Measurements from ENCODE around the gene CACNA2D4.

Gene CACNA2D4

GRCh38 chr12:1768615-1769014 is 149.8 kb downstream of the CACNA2D4 start:
- no peak for DNase-seq

DNA sequence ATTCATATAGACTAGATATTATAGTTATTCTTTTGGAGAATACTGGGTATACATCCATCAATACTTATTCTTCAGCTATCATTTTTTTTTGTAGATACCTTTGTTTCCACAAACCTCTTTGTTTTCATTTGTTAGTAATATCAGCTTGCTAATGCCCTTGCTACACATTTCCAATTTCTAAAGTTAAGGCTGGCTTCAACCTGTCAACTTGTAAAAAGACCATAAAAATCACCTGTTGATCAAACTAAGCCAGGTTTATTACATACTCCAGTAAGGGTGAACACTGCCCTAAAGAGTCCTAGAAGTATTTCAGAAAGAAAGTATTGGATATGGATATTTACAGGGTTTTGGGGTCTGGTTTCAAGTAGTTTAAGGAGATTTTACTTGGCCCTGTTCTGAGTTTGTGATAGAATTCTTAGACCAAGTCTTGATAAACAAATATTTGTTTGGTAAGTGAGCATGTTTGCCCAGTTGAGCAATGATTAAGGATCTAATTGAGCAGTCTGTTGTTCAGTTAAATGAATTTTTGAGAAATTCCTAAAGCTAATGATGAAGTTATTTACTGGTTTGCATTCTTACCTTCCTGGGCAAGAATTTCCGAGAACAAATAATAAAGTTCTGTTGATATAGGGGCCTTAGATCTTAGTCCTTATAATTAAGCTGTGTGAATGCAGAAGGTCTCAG is 150.9 kb downstream of the CACNA2D4 start:
- DNase-seq = no peak

DNA sequence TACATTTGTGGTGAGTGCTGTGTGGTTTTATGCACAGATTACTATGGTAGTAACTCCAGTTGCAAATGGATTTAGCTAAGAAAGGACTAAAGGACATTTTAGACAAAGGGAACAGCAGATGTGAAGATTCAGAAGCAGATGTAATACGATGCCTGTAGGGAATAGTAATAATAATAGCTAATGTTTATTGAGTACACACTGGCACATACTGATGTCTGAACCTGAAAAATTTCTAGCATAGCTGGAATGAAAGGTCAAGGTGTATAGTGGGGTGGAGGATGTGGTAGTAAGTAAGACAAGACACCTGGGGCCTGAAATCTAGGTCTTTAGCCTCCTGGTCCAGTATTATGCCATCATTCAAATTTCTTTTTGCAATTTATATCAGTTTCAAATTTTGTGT is 152.3 kb downstream of the CACNA2D4 start:
- DNase-seq = no peak

DNA sequence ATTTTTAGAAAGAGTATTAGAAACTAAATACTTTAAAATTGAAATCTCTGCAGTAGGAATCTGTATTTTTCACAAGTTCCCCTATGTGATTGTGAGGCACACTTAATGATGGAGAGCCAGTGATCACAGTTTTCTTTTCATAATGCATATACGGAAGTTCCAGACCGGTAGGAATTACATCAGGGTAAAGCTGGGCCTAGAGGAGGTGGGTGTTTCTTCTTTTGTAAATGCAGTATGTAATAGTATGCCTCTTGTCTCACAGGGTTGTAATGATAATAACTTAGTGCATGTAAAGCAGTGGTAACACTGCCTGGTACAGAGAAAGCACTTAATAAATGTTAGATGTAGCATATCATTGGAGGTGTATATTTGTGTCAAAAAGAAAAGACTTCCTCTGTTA is 155.3 kb downstream of the CACNA2D4 start:
- DNase-seq = no peak

GRCh38 chr12:1761857-1762256 is 156.6 kb downstream of the CACNA2D4 start:
- no peak for DNase-seq

DNA sequence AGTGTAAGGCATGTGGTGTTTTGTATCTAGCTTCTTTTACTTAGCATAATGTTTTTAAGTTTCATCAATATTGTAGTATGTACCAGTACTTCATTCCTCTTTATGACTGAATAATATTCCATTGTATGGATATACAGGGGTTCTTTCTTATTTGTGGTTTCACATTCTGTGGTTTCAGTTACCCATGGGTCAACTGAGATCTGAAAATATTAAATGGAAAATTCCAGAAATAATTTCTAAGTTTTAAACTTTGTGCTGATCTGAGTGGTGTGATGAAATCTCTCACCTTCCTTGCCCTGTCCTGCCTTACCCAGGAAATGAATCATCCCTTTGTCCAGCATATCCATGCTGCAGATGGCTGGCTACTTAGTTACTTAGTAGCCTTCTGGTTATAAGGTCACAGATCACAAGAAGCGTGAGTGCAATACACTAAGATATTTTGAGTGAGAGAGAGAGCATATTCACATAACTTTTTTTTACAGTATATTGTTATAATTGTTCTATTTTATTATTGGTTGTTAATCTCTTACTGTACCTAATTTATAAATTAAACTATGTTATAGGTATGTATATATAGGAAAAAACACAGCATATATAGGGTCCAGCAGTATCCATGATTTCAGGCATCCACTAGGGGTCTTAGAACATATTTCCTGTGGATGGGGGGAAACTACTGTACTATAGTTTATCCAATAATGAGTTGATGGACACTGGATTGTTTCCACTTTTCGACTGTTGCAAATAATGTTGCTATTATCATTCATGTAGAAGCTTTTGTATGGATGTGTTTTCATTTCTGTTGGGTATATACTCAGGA is 157.7 kb downstream of the CACNA2D4 start:
- no peak for DNase-seq

GRCh38 chr12:1758887-1759286 is 159.6 kb downstream of the CACNA2D4 start:
- no peak for DNase-seq

DNA sequence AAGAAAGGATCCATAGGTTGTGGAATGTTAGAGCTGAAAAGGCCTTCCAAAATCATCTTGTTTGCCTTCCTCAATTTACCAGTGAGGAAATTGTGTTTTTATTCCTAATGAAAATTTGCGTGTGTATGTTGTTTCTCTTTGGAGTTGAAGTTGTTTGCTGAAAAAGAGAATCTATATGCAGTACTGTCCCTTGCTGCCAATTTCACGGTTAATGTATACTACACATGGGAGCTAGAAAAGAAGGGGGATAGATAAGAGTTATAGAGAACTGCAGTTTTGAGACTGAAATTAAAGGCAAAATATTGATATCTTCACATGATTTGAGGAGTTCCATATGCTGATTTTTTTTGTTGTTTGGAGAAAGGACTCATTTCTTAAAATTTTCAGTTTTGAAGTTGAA is 160.1 kb downstream of the CACNA2D4 start:
- DNase-seq = no peak

GRCh38 chr12:1750300-1750699 is 168.2 kb downstream of the CACNA2D4 start:
- DNase-seq = no peak

- DNase-seq = no peak
Observed at GRCh38 chr12:1749019-1749418, 169.4 kb downstream of the CACNA2D4 start.

DNA sequence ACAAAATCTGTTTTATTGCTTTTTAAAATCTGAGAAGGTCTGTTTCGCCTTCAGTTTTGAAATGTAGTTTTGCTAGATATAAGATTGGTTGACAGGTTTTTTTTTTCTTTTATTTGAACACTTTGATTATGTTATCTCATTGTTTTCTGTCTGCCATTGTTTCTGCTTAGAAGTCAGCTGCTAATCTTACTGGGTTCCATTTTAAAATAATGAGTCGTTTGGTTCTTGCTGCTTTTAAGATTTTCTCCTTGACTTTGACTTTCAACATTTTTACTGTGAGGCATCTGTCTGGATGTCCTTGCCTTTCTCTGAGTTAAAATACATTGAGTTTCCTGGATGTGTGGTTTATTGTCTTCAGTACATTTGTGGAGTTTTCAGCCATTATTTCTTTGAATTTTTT is 170.8 kb downstream of the CACNA2D4 start:
- DNase-seq = no peak

DNA sequence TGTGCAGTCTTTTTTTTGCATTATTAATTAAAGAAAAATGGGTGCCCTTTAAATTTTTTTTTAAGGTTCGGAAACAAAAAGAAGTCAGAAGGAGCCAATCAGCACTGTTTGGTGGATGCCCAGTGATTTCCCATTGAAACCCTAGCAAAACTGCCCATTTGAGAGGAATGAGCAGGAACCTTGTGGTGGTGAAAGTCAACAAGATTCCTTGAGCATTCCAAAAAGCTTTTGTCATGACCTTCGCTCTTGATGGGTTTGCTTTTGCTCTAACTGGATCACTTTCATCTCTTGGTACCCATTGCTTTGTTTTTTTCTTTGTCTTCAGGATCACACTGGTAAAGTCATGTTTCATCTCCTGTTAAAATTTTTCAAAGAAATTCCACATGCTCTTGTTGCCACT is 173.5 kb downstream of the CACNA2D4 start:
- no peak for DNase-seq

All from NCI-H1092 treated with DMSO at 0.1 percent for 48 hours (cell line).